Fibroblast of skin of right quadriceps (primary cell): Measurements from ENCODE around the gene TAX1BP3.

Experiments
- DNase-seq: peaks from one replicate; pipeline ENCODE4 v3.0.0-alpha.2; 2013

The TAX1BP3 gene

DNA sequence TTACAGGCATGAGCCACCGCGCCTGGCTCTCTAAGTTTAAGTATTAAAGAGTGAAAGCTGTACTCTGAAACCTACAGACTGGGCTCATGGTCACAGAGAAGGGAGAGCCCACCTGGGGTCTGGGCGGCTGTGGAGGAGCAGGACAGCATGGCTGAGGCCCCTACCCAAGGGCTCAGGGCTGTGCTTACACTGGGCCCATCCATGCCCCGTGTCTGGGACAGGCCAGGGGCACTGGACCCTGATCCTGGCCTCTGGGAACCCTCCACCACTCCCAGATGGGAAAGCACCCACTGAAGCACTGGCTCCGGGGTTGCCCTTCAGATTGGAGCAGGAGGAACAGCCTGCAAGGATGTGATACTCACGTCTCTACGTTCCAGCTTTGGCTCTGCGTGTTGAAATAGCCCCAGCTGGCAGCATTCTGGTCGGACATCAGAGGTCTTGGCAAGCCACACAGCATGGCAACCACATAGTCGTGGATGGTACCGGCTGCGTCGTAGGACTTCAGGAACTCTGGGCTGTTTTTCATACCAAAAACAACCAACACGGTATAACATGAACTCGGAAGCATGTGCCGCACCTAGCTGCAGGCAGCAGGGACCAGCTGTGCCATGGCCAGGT is 45.3 kb downstream of the TAX1BP3 start:
- no peak for DNase-seq

DNA sequence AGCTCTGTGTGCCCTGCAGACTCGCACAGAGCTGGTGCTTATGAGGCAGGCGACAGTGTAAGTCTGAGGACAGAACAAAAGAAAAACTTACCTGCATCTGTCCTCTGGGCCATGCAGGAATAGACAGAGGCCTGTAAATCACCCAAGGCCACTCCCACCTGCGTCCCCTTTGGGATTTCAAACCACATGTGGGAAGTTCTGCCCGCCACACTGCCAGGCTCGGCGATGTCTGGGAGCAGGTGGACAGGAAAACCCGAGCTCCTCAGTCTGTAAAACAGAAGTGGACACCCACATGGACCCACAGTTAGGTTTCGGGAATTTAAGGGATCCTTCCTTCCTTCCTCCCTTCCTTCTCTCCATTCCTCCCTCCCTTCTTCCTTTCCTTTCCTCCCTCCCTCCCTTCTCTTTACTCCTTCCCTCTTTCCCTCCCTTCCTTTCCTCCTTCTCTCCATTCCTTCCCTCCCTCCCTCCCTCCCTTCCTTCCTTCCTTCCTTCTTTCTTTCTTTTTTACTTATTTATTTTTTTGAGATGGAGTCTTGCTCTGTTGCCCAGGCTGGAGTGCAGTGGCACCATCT is 47.1 kb downstream of the TAX1BP3 start:
- no peak for DNase-seq

DNA sequence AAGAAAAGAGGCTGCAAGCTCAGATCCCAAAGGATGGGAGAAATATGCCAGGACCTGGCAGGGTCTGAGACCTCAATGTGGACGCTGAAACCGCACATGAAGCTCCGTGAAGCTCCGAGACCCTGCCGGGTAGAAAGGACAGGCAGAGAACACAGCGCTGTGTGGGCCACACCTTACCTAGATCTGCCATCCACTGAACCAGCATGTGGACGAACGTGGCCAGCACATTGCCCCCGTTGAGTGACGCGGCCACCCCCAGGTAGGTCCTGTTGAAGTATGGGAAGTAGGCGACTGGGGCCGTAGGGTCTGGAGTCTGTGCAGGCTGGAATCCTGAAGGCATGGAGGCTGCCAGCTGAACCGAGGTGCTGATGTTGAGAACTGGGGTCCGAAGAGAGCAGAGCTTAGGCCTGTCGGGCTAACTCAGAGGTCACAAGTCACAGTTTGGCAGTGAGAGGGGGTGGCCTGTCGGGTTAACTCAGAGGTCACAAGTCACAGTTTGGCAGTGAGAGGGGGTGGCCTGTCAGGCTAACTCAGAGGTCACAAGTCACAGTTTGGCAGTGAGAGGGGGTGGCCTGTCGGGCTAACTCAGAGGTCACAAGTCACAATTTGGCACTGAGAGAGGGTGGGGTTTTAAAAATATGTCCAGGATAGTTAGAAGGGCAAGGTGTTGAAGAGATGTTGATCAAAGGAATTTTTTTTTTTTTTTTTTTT is 53.1 kb downstream of the TAX1BP3 start:
- DNase-seq, result no peak

DNA sequence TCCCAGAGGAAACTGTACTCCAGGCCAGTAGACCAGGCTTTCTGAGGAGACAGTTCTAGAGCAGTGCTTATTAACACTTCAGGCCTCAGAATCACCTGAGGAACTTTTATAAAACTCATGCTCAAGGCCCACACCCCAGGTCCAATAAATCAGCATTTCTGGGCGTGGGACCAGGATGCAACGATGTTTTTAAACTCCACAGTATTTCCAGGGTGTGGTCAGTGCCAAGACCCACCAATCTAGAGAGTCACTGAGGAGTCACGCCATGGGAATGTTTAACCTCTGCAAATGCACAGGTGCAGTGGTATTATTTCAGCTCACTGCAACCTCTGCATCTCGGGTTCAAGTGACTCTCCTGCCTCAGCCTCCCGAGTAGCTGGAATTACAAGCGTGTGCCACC is 55.3 kb downstream of the TAX1BP3 start:
- no peak for DNase-seq
